Stimulated activated CD4-positive, alpha-beta T cell treated with anti-CD3 and anti-CD28 coated beads, TNF-alpha, amount 100 ng/mL, for 4 hours (primary cell): ENCODE measurements around the gene C1orf167.

ENCODE experiments used
- DNase-seq, 3 experiments: peaks; one replicate each; pipeline ENCODE4 v3.0.0-alpha.2; 2020; ENCODE audit warnings: low read depth in 3 of 3

Gene C1orf167

DNA sequence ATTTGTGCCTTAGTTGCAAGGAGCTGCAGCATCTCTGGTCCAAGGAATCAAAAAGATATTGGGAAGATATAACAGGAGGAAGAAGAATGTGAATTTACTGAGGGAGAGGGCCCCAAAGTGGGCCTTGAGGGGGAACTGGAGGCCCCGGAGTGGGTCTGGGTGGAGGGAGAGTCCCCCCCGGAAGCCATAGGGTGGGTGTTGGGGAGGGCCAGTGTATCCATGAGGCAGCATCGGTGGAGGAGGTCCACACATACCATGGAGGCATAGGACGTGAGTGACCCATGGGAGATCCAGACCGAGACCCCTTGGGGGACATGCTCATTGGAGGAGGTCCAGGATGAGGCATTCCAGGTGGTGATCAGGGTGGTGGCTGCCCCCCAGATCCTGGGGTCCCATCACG, 708 bp upstream of the C1orf167 start:
- DNase-seq = no peak

DNA sequence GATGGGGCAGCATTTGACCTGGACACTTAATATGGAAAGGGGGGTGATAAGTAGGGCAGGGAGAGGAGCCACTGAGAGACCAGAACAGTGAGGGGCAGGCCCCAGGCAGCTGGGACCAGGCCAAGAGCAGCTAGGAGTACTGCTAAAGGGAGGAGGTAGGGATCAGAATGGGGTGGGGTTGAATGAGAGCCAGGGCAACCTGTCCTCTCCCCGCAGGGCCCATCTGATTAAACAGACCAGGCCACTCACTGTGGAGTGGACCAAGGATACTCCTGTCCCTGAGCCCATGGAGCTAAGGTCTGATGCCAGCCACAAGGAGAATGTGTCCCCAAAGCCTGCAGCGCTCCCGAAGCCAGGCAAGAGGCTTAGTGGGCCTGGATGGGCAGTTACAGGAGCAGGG, 2.1 kb downstream of the C1orf167 start:
- DNase-seq = no peak

DNA sequence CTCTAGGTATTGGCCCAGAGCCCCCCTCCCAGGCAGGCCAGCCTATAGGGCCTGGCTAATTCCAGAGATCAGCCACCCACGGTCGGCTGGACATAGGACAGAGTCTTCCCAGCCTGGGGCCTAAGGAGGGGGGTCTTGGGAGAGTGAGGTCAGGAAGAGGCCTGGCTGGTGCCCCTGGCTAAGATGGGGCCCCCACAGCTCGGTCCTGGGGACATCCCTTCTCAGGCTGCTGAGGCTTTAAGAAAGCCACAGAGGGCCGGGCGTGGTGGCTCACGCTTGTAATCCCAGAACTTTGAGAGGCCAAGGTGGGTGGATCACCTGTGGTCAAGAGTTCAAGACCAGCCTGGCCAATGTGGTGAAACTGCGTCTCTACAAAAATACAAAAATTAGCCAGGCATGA, 2.5 kb downstream of the C1orf167 start:
- no peak for DNase-seq

DNA sequence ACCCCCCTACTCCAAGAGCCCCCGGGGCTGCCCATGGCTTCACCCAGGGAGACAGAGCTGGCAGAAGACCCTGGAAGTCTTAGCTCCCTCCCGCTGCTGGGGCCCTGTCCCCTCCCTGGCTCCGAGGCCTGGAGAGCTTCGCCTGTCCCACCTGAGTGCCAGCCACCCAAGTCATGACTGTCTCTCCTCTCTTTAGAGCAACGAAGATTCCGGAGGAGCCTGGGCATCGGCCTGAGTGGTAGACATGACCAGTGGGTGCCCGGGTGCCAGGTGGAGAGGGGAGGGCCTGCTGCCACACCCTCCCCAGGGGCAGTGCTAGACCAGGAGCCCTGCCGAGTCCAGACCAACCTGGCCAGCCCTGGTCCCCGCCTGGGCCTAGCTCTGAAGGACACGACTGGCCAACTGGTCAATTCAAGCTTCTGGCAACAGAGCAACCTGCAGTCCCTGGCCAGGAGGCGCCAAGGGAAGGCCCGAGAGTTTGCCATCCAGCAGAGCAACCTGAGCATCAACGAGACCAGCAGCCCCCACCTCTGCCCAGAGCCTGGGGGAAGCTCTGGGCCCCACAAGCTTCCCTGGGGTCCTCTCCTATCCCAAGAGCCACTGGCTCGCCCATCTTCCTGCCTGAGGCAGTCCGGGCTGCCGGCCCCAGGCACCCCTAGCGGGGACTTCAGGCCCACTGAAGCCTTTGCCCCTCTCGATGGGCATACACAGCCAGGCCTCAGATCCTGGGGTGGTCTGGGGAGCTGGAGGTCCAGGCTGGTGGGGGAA, 3.9 kb downstream of the C1orf167 start:
- no peak for DNase-seq

DNA sequence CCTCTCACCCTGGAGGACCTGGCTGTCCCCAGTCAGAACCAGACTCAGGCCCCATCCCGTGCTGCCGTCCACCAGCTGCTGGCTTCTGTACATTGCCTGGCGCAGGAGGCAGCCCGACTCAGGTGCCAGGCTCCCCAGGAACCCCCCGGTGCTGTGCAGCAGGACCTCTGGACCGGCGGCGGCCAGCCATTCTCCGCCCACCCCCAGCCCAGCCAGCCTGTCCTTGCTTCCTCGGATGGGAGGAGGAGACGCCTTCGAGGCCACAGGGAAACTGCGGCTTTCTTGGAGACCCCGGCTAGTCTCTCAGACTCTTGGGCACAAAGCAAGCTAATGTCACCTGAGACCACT, 4.4 kb downstream of the C1orf167 start:
- no peak for DNase-seq

DNA sequence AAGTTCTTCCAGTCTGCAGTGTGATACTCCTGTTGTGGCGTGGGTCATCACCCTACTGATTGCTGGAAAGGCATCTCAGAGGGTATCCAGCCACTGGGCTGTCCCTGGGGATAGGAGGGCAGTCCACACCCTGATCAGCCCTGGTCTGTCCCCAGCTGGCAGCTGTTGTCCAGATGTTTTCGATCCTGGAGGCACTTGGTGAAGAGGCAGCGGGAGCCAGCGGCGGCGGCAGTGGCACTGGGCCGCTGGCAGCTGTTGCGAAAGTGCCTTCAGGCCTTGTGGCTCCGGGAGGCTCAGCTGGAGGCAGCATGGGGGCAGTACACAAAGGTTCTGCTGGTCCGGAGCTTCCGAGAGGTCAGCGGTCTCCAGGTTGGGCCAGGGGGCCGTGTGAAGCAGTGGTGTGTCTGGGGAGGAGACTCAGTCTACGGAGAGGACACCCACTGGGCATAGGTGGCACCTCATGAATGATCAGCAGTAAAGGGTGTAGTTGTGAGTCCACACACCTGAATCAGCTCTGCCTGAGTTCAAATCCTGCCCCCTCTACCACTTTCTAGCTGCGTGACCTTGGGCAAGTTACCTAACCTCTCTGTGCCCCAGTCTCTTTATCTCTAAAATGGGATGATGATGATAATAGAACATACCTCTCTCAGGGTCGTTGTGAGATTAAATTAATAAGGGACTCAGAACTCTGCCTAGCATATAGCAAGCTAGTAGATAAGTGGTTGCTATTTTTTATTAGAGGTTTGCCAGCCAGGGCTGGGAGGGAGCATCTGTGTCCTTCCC, 6.1 kb downstream of the C1orf167 start:
- no peak for DNase-seq

DNA sequence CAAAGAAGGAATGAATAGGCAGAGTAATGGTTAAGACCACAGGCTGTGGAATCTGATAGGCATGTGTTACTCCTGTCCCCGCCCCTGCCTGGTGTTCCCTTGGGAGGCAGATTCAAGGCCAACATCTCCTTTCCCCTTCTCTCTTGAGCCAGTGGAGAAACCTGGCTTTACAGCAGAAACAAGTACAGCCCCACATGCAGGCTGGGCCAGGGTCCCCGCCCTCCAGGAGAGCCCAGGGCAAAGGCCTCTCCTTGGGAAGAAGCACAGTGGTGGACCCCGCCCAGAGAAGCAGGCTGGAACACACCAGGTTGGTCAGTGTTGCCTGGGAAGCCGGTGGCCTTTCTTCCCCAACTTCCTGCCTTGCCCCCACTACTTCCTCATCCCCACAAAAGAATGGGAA, 6.8 kb downstream of the C1orf167 start:
- DNase-seq = no peak

DNA sequence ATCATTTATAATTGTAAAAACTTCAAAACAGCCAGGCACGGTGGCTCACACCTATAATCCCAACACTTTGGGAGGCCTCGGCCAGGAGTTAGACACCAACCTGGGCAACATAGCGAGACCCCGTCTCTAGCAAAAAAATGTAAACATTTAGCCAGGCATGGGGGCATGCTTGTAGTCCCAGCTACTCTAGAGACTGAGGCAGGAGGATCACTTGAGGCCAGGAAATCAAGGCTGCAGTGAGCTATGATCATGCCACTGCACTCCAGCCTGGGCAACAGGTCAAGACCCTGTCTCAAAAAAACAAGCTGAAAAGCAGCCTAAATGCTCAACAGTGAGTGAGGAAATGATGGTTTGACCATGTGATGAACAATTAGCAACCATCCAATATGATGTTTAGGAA, 7.3 kb downstream of the C1orf167 start:
- no peak for DNase-seq

DNA sequence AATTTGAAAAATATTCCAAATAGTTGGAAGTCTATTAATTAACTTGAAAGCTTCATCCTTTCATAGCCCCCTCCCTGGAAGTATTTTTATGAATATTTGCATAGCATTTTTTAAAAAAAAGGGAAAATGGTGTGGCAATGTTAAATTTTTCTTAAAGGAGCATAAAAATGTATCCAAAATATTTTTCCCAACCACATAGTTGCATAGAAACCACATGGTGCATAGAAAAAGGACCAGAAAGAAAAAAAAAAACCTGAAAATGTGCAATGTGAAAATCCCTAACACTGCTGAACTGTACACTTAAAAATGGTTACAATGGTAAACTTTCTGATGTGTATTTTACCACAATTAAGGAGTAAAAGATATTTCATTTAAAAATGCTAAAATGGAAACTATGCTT, 8.0 kb downstream of the C1orf167 start:
- DNase-seq = no peak

DNA sequence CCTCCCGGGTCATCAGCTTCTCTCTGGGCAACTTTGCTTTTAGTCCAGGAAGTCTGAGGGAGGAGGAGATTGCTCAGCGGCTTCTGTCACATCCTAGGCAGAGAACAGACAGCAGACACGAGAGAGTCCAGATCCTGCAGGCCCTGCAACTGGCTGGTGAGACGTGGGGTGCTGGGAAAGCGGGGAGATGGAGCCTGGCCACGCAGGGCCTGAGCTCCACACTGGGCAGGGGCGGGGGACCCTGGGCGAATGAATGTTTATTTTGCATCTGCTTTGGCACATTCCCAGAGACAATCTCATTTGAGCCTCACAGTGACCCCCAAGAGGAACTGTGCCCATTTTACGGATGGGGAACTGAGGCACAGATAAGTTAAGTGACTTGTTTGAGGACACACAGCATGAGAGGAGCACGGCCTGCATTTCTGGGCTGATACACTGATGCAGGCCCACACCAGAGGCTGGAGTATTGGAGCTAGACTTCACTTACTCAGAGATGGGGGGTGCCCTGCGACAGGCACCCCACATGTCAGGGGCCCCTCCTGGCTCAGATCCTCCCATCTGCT, 9.6 kb downstream of the C1orf167 start:
- DNase-seq = no peak

DNA sequence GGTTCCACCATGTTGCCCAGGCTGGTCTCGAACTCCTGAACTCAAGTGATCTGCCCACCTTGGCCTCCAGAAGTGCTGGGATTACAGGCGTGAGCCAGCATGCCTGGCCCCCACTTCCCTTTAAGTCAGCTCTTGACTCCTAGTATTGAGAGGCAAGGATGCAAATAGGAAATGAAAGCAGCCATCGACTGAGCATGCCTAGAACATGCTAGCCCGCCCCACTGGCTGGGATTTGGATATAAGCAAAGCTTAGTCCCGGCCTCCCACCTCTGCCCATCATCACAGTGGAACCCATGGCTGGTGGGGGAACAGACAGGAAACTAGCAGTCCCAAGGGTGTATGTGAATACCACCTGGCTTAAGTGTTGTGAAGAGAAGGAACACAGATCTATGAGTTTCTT, 10.5 kb downstream of the C1orf167 start:
- no peak for DNase-seq

DNA sequence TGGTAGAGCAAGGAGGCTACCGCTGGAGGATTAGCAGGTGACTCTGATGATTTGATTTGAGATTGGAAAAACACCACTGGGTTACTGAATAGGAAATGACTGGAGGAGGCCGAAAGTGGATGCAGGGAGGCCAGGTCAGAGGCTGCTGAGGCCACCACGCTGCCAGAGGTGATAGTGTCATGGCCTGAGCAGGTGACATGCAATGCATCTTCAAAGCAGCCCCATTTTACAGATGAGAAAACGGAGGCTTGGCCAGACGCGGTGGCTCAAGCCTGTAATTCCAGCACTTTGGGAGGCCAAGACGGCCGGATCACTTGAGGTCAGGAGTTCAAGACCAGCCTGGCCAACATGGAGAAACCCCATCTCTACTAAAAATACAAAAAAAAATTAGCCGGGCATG, 12.8 kb downstream of the C1orf167 start:
- no peak for DNase-seq

DNA sequence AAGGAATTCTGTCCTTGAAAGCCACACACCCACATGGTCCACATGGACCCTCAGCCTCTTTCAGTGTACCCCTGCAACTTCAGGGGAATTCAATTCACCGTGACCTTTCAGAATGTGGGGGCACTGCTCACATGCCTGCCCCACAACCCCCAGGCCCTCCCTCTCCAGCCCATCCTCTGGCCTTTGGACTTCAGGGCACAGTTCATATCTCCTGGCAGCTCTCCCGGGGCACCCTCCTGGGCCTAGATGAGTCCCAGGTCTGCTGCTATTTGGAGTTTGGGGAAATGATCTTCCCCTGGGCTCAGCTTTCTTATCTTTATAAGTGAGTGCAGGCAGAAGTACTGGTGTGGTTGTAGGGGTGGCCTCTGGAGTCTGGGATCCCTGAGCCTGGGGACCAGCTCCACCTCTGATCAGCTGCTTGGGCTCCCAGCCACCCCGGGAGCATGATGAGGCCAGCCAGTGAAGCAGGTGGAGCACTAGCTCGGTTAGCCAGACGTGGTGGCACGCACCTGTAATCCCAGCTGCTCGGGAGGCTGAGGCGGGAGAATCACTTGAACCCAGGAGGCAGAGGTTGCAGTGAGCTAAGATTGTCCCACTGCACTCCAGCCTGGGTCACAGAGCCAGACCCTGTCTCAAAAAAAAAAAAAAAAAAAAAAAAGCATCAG, 15.8 kb downstream of the C1orf167 start:
- no peak for DNase-seq

DNA sequence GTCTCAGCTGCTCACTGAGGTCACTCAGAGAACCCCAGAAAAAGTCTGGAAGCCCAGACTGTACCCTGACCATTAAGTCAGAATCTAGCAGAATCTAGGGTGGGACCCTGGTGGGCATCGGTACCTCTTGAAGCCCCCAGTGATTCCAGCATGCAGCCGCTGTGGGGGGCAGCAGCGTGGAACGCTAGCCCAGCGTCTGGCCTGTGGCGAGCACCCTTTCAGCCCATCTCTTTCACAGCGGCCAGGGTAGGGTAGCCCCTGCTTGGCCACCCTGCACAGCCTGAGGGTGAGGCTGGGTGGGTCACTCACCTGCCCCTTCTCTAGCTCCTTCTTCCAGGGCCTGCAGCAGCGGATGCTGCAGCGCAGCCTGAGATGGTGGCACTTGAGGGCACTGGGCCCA, 16.3 kb downstream of the C1orf167 start:
- DNase-seq = no peak

DNA sequence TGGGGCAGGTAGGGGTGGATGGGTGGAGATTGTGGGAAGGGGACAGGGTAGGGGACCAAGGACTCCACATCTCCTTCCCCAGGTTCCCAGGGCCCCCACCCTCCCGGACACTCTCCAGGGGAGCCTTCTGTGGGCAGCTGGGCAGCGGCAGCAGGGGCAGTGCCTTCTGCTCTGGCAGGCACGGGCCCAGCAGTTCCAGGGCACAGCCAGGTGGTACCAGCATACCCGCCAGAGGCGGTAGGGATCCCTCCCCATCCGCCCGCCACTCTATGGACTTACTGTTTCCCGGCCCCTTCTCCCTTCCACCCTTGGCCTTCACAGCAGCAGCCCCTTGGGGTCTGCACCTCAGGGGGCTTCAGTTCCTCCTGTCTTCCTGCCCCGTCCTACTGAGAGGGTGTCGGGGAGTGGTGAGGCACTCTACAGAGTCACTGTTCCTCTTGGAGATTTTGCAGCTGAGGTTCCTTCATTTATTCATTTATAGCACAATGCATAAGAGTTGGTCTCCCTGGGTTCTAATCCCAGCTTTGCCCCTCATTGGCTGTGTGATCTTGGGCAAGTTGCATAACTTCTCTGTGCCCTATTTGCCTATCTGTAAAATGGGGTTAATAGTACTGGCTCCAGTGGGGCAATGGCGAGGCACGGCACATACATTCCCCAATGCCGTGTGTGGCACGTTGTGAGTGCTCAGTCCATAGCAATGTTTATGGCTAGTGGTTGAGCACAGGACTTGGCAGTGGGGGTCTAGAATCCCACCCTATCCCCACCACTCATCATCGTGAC, 17.0 kb downstream of the C1orf167 start:
- DNase-seq = no peak

DNA sequence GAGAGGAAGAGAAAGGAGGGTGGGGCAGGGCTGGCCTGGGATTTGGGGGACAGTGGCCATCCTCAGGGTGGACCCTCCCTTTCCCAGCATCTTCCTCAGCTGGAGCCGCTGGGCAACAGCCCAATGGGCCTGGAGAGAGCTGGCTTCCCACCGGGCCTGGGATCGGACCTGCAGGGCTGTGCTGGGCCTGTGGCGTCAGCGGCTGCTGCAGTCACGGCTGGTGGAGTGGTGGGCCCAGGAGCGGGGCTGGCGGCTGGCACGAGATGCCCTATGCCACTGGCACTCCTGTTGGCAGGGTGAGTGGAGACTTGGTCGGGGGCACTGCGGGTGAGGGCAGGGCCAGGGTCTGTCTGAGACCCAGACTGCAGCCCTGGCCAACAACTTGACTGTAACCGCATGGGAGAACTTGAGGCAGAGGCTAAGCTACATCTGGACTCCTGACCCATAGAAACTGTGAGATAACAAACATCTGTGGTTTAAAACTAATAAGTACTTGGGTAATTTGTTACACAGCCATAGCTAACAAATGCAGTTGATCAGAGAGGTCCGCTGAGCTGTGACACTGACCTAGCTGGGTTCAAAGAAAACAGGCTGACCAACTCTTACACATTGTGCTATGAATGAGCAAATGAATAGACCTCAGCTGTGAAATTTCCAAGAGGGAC, 17.9 kb downstream of the C1orf167 start:
- DNase-seq = no peak

DNA sequence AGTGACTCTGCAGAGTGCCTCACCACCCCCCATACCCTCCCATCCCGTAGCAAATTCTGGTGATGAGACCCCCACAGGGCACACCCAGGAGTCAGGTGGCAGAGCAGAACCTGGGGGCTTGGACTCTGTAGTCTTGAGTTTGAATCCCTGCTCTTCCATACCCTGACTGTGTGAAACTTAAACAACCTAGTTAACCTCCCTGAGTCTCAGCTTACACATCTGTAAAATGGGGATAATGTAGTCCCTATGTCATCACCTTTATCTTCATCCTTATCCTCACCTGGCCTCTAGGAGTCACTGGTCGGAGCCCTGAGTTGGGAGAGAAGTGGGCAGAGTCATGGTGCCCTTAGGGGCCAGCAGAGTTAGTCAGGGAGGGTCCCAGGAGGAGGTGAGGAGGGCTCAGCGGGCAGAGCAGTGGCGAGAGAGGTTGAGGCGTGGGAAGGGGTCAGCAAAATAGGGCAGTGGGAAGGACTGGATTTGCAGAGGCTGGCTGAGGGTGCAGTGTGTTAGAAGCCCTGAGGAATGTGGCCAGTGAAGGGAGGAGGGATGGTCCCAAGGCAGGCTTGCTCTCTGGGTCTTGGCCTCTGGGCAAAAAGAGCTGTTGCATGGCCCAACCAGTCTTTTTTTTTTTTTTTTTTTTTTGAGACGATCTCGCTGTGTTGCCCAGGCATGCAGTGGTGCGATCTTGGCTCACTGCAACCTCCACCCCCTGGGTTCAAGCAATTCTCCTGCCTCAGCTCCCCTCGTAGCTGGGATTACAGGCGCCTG, 18.6 kb downstream of the C1orf167 start:
- DNase-seq = no peak

DNA sequence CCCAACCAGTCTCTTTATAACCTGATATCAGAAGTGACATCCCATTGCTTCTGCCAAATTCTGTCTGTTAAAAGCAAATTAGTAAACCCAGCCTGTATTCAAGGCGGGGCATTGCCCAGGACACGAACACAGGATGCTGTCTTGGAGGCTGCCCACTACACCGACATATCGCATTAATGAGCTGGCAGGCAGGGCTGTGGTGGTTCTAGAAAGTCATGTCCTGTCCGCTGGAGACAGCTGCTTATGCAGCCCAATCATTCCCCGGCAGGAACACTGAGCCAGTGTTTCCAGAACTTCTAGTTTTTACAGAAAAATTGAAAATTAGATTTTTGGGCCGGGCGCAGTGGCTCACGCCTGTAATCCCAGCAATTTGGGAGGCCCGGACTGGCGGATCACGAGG, 19.3 kb downstream of the C1orf167 start:
- DNase-seq = no peak

DNA sequence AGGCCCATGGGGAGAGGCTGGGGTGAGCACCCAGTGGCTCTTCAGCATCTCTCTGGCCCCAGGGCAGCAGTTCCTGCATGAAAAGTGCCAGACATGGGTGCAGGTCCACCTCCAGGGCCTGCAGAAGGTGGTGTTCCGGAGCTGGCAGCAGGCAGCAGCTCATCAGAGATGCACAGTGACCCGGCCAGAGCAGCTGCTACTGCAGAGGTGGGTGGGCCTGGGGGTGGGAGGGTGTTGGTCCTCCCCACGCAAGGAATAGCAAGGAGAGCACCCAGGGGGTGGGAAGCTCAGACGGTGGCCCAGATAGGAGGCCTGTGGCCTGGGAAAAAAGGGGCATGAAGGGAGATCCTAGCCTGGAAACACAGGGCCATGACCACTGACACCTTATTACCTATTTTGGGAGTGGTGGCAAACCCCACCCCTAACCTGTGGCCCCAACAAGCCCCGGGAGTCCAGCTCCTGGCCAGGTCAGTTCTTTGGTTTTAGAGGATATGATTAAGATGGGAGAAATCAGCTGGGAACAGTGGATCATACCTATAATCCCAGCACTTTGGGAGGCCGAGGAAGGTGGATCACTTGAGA, 20.2 kb downstream of the C1orf167 start:
- DNase-seq = no peak

DNA sequence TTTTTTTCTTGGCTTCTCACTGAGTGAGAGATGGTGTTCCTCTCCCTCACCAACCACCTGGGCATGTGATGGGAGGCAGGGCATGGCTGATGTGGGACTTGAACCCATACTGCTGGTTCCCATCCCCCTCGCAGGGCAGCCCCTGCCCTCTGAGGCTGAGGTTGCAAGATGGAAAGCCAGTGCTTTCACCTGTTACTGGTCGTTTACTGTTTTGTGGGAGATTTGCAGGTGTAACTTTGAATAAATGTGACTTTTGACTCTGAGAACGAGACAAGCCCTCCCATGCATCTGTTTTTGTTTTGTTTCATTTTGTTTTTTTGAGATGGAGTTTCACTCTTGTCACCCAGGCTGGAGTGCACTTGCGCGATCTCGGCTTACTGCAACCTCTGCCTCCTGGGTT, 21.6 kb downstream of the C1orf167 start:
- no peak for DNase-seq
